Epithelial cell of proximal tubule (primary cell): Measurements from ENCODE around the gene LCOR. TPM values are rescaled to one million over a fixed set of nuclear protein-coding genes. Genes with fewer than 3 reads are reported as not detected.

Source experiments
- DNase-seq: peaks from one replicate; pipeline ENCODE4 v3.0.0-alpha.2; 2011; ENCODE audit warnings: low read depth
- H3K4me3 ChIP-seq: 2 replicates; pipeline ENCODE4 v1.5.1; 2011; ENCODE audit warnings: low read depth, mild to moderate bottlenecking, low read length
- CTCF ChIP-seq: conservative IDR thresholded peaks from 2 replicates; pipeline ENCODE4 v1.5.1; 2012; ENCODE audit warnings: low read depth, mild to moderate bottlenecking, low read length
- total RNA-seq: library from RNA; depleted of rRNA; stranded (reverse); fragments of >200 nt; gene quantifications from 2 replicates; pipeline ENCODE4 v1.2.3, GENCODE V29; 2015

Gene LCOR
- total RNA-seq, 1 donor from 2014 or later: 17.2 TPM

- no peak overlapping the region for H3K4me3 ChIP-seq
- no peak for TF ChIP-seq CTCF
- DNase-seq: no peak
These were observed 202.2 kb downstream of the LCOR start for GRCh38 chr10:97034301-97034700.

GRCh38 chr10:97034958-97035769 lies 203.1 kb downstream of the LCOR start:
- no peak for TF ChIP-seq CTCF
- no peak for DNase-seq
- no peak overlapping the region for H3K4me3 ChIP-seq

GRCh38 chr10:97037365-97038361 lies 205.6 kb downstream of the LCOR start:
- peak; percentile 25 for DNase-seq
- peak; percentile 82 for TF ChIP-seq CTCF
- H3K4me3 ChIP-seq: peak overlapping the region; percentile 52

- H3K4me3 ChIP-seq: no peak overlapping the region
- no peak for DNase-seq
- TF ChIP-seq CTCF: no peak
These were observed 206.6 kb downstream of the LCOR start for GRCh38 chr10:97038688-97039087.

- no peak for TF ChIP-seq CTCF
- H3K4me3 ChIP-seq: no peak overlapping the region
- no peak for DNase-seq
These were observed 207.6 kb downstream of the LCOR start for GRCh38 chr10:97039538-97040247.

GRCh38 chr10:97040248-97040584 lies 208.1 kb downstream of the LCOR start:
- no peak for DNase-seq

More at GRCh38 chr10:97040248-97040584, 208.1 kb downstream of the LCOR start:
- TF ChIP-seq CTCF: no peak
- no peak overlapping the region for H3K4me3 ChIP-seq
